KMS-11 (cell line): ENCODE results near the gene ULK4.

Experiments
- H2AFZ ChIP-seq: fragments of 200-600 bp; sonication (generic); 2 replicates; pipeline ENCODE4 v1.6.1; 2016; ENCODE audit warnings: antibody characterized with exemption, mixed run types, low read depth
- H3K27ac ChIP-seq: fragments of 200-600 bp; sonication (generic); 2 replicates; pipeline ENCODE4 v1.6.1; 2016; ENCODE audit warnings: mild to moderate bottlenecking, mixed run types
- H3K27me3 ChIP-seq: fragments of 200-600 bp; sonication (generic); 2 replicates; pipeline ENCODE4 v1.6.1; 2017; ENCODE audit warnings: mild to moderate bottlenecking, low read depth, mixed run types, moderate library complexity; ENCODE audit not compliant: insufficient read depth
- H3K36me3 ChIP-seq: fragments of 200-600 bp; sonication (generic); 2 replicates; pipeline ENCODE4 v1.6.1; 2017; ENCODE audit warnings: mild to moderate bottlenecking, mixed run types; ENCODE audit not compliant: insufficient read depth
- H3K4me1 ChIP-seq: fragments of 200-600 bp; sonication (generic); 2 replicates; pipeline ENCODE4 v1.6.1; 2016; ENCODE audit warnings: mild to moderate bottlenecking, low read depth, mixed run types; ENCODE audit not compliant: poor library complexity, severe bottlenecking
- H3K4me2 ChIP-seq: fragments of 200-600 bp; sonication (generic); 2 replicates; pipeline ENCODE4 v1.7.0; 2016; ENCODE audit warnings: mild to moderate bottlenecking, mixed run types
- H3K4me3 ChIP-seq: fragments of 200-600 bp; sonication (generic); IDR thresholded peaks from 2 replicates; pipeline ENCODE4 v1.6.1; 2017; ENCODE audit warnings: low read depth, low read length, mixed read lengths; ENCODE audit not compliant: insufficient read depth
- H3K79me2 ChIP-seq: fragments of 200-600 bp; sonication (generic); 2 replicates; pipeline ENCODE4 v1.6.1; 2016; ENCODE audit warnings: low read depth, mixed run types; ENCODE audit not compliant: insufficient read depth
- H3K9ac ChIP-seq: fragments of 200-600 bp; sonication (generic); 2 replicates; pipeline ENCODE4 v1.6.1; 2016; ENCODE audit warnings: mild to moderate bottlenecking, mixed run types
- H4K20me1 ChIP-seq: fragments of 200-600 bp; sonication (generic); 2 replicates; pipeline ENCODE4 v1.6.1; 2016; ENCODE audit warnings: mild to moderate bottlenecking, mixed run types; ENCODE audit not compliant: insufficient read depth
- TF ChIP-seq, protein P1 (sequence below): fragments of 200-600 bp; sonication (generic); conservative IDR thresholded peaks from 2 replicates; pipeline ENCODE4 v1.6.1; 2017; ENCODE audit warnings: low read depth, mild to moderate bottlenecking, antibody characterized with exemption, low read length, moderate library complexity, mixed read lengths

The ULK4 gene

DNA sequence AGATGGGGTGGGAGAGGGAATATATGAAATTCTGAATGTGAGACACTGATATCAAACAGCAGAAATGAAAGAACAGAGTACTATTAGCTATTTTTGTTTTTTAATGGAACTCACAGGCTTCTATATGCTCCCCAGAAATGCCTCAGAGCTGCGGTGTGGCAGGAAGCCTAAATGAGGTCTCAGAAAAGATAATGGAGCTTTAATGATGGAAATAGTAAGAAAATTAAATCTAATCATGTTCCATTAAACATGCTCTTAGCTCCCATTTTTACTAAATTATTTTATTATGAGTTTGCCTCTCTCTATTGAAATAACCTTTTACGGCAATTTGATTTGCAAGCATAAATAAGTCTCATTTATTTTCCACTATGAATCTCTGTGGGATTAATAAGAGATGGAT lies 378.9 kb downstream of the ULK4 start:
- Histone ChIP-seq H3K9ac (no peak overlapping the region), H2AFZ (no peak overlapping the region), H3K36me3 (no peaks in the 10 kb centered on the region), H3K79me2 (no peaks in the 10 kb centered on the region), H3K27ac (no peak overlapping the region), H3K27me3 (no peaks in the 10 kb centered on the region), H3K4me3 (no peak overlapping the region), H3K4me1 (no peaks in the 10 kb centered on the region), H3K4me2 (no peak overlapping the region), H4K20me1 (no peaks in the 10 kb centered on the region)
- TF ChIP-seq, protein P1, sequence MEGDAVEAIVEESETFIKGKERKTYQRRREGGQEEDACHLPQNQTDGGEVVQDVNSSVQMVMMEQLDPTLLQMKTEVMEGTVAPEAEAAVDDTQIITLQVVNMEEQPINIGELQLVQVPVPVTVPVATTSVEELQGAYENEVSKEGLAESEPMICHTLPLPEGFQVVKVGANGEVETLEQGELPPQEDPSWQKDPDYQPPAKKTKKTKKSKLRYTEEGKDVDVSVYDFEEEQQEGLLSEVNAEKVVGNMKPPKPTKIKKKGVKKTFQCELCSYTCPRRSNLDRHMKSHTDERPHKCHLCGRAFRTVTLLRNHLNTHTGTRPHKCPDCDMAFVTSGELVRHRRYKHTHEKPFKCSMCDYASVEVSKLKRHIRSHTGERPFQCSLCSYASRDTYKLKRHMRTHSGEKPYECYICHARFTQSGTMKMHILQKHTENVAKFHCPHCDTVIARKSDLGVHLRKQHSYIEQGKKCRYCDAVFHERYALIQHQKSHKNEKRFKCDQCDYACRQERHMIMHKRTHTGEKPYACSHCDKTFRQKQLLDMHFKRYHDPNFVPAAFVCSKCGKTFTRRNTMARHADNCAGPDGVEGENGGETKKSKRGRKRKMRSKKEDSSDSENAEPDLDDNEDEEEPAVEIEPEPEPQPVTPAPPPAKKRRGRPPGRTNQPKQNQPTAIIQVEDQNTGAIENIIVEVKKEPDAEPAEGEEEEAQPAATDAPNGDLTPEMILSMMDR: no peak

DNA sequence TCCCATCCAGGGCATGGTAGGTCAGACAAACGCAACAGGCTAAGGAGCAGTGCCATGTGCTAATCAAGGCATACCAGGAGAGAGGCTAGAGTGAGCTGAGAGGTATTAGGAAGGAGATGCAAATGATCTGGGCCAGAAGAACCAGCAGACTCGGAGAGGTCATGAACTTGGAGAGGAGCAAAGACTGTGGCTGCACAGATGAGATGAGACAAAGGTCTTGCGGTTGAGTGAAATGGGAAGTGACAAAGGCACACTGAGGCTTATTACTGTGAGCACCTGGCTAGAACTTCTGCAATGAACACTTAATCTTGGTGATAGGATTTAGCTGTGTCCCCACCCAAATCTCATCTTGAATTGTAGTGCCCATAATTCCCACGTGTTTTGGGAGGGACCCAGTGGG lies 380.2 kb downstream of the ULK4 start:
- H2AFZ ChIP-seq: no peak overlapping the region
- H3K36me3 ChIP-seq: no peaks in the 10 kb centered on the region
- no peaks in the 10 kb centered on the region for H4K20me1 ChIP-seq
- no peak overlapping the region for H3K9ac ChIP-seq
- no peak overlapping the region for H3K27ac ChIP-seq
- no peaks in the 10 kb centered on the region for H3K4me1 ChIP-seq
- TF ChIP-seq, protein P1: no peak
- H3K27me3 ChIP-seq: no peaks in the 10 kb centered on the region
- H3K4me2 ChIP-seq: no peak overlapping the region
- no peak overlapping the region for H3K4me3 ChIP-seq
- no peaks in the 10 kb centered on the region for H3K79me2 ChIP-seq

DNA sequence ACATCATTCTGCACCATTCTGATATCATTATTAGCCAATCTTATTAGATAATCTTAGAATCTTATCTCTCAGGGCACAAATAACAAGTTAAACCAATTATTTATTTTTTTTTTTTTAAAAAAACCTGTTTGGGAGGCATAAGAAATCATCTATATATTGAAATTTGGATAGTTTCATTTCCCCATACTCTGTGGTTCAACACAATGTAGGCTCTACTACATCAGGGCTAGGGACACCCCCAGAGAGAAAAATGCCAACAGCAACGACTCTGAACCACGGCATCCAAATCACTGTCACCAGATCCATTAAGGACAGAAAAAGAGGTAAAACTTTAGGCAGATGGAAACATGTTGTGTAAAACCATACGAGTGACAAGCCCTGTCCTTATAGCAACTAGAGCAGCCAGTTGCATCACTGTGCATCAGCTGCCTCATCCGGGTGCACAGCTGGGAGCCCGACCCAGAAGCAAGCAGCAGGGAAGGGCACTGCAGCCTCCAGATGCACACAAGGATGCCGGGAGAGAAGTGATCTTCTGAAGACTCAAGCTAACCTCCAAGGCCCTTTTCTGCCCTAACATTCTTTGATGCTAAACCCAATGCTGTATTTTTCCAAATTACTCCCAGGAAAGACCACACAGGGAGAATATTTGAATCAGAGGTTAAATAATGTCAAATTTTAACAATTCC lies 381.5 kb downstream of the ULK4 start:
- Histone ChIP-seq H2AFZ (no peak overlapping the region), H3K4me2 (no peak overlapping the region), H3K4me3 (no peak overlapping the region), H3K27me3 (no peaks in the 10 kb centered on the region), H3K79me2 (no peaks in the 10 kb centered on the region), H3K27ac (no peak overlapping the region), H3K36me3 (no peaks in the 10 kb centered on the region), H4K20me1 (no peaks in the 10 kb centered on the region), H3K9ac (no peak overlapping the region), H3K4me1 (no peaks in the 10 kb centered on the region)
- TF ChIP-seq, protein P1: no peak

DNA sequence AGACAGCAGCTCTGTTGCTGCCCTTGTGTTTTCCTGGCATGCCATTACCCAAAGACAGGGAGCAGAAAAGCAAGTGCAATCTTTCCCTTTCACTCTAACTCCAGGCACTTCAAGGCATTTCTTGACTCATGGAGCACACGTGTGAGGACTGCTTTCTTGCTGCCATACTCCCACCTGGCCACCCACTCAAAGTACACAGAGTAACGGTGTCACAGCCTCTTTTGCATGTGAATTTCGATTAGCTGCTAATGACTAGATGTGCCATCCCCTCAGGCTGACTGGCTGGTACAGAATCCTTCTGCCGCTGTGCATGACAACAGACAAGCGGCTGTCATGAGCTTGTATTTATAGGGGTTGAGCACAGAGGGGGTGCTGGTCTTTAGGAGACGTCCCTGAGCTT lies 382.0 kb downstream of the ULK4 start:
- Histone ChIP-seq H3K4me3 (no peak overlapping the region), H3K36me3 (no peaks in the 10 kb centered on the region), H3K9ac (no peak overlapping the region), H2AFZ (no peak overlapping the region), H3K4me1 (no peaks in the 10 kb centered on the region), H4K20me1 (no peaks in the 10 kb centered on the region), H3K27me3 (no peaks in the 10 kb centered on the region), H3K27ac (no peak overlapping the region), H3K4me2 (no peak overlapping the region), H3K79me2 (no peaks in the 10 kb centered on the region)
- TF ChIP-seq, protein P1: no peak
